Measurements from ENCODE around the gene TSTD2.

- TF ChIP-seq CTCF (IDR thresholded peaks at IDR 0.05; ENCODE audit: low read depth, low read length, poor library complexity, severe bottlenecking) (no peak), EZH2phosphoT487 (IDR thresholded peaks at IDR 0.05; ENCODE audit: borderline replicate concordance, low read length) (no peak)
Observed at GRCh38 chr9:97670586-97670985, 37.4 kb upstream of the TSTD2 start.
